Camera-type eye (tissue), 1 donor: ENCODE results near the gene MLLT10. TPM values are rescaled to one million over a fixed set of nuclear protein-coding genes. Genes with fewer than 3 reads are reported as not detected.

ENCODE experiments used
- total RNA-seq: library from RNA; depleted of rRNA; stranded (reverse); fragments of >200 nt; gene quantifications from one replicate; pipeline ENCODE4 v1.2.3, GENCODE V29; 2014

Gene MLLT10
- total RNA-seq, result 102 TPM

DNA sequence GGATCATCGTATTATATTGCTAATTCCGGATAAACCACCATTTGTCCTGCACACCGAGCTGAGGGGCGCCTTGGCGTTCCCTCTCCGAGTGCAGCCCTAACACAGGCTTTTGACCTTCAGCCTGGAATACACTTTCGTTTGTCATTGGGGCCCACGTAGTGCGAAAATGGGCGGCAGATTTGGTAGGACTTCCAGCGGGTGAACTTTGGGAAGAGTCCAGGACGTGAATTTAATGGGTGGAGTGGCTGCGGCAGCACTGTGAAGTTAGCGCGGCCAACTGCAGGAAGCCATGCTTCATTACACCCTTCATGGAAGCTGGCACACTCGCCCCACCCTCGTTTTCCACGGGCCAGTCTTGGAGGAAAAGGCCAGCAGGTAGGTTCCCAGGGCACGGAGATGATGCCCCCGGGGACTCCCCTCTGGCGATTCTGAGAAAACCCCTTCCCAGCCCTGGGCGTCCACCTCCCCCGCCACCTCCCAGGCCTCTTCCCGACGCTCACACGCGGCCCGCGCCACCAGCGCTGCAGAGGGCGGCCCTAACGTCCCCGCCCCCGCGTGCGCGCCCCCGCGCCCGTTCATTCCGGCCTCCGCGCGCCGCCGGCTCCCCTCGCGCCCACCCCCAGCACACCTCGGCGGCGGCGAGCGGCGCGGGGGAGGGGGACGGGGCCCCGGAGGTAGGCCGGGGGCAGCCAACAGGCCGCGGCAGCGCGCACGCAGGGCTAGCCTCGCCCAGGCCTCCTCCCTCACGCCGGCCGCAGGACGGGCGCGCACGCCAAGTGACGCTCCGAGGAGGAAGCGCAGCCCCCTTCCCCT, at the start of gene MLLT10:
Gene MLLT10, plus strand, starts transcription at position 766 of the 813 bp plus-strand sequence. CDS start 413 bp downstream, outside the sequence.

DNA sequence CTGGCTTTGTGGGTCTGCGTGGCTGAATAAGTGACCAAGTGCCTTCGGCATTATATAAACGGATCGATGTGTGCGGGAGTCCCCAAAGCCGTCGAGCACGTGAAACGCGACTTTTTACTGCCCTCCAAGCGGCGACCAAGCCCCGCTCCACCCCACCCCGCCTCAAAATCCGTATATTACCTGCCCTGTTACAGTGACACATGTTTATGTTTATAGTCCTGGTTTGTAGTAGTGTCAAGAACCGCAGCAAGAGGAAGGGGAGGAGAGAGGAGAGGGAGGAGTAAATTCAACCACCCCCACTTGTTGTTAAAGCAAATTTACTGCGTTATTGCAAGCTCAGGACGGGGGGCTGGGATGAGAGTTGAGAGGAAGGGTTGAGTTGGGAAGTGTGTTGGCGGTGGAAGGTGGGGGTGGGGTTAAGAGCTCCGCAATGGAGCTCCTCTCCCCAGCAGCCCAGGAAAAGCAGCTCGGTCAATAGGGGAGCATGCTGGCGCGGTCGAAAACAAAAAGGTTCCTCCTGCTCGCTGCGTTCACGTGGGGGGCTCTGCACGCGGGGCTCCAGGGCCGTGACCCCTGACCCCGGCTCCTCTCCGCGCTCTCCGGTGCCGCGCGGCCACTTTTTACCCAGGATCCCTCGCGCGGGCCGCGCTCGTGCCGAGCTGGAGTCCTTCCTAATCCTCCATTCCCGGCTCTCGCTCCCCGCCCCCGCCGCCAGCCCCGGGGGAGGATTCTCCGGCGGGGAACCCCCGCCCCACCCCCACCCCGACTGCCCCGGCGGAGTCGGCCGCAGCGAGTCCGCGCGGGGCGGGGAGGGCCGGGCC, 8.5 kb upstream of the MLLT10 start, which contains the start of gene SKIDA1:
Gene SKIDA1, minus strand, starts transcription at position 316 of the 821 bp plus-strand sequence. CDS start 7,860 bp downstream, outside the sequence.

Other genes with a start within 250 kb of the MLLT10 start
- gene SKIDA1, start 8.6 kb upstream of the MLLT10 start, total RNA-seq, result 11.4 TPM